Measurements from ENCODE around the gene UGT3A1. TPM values are rescaled to one million over a fixed set of nuclear protein-coding genes. Genes with fewer than 3 reads are reported as not detected.
"Not testable (repeated sequence)": the region's sequence is repeated elsewhere in the genome, so short reads cannot be mapped to it uniquely, and the experiment has no call there.

The UGT3A1 gene, protein sequence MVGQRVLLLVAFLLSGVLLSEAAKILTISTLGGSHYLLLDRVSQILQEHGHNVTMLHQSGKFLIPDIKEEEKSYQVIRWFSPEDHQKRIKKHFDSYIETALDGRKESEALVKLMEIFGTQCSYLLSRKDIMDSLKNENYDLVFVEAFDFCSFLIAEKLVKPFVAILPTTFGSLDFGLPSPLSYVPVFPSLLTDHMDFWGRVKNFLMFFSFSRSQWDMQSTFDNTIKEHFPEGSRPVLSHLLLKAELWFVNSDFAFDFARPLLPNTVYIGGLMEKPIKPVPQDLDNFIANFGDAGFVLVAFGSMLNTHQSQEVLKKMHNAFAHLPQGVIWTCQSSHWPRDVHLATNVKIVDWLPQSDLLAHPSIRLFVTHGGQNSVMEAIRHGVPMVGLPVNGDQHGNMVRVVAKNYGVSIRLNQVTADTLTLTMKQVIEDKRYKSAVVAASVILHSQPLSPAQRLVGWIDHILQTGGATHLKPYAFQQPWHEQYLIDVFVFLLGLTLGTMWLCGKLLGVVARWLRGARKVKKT
- 1 to 10 TPM in 2 of 4 donors, under 1 TPM in 2; 0.42 to 4.6 (median 2.1) TPM for total RNA-seq

DNA sequence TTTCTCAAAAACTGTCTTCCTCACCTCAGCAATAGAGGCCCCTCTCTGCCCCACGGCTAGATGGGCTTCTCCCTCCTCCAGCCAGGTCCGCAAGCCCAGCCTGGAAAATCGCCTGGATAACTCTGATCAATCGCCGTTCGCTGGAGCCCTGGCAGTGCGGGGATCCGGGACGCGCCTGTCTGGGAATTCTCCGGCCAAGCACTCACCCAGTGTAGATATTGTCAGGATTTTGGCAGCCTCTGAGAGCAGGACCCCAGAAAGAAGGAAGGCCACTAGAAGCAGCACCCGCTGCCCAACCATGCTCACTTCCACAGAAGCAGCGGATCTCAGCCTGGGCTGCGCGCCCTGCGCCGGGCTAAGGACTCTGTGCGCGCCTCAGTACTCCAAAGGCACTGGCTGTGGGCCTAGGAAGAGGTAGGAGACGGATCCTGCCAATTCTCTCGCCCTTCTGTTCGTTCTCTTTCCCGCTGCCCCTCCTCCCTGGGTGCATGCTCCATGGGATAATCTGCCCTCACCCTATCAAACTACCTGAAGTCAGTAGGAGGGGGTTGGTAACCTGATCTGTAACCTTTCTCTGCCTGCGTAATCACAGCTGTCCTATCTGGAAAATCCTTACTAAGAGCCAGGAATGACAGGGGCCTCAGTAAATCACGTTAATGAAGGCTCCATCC, at the start of gene UGT3A1:
UGT3A1 (minus strand) TSS at position 450 of the 671 bp plus-strand sequence; CDS start at position 300, 150 bp downstream.
- intact Hi-C loops (cut with DNase I; ENCODE audit: low total_unique reads), result no loop called here
- in situ Hi-C loops (cut with MboI; ENCODE audit: low sequenced_read_pairs in 4 of 4), result no loop called here
- Histone ChIP-seq H3K4me1 (peaks cover 0 to 11% of the 10 kb centered on the region in 2 donors), H3K4me3 (peak within 1 kb of the TSS; percentile 51 to 60 (median 56)), H3K36me3 (no peaks in the 10 kb centered on the region), H3K27ac (peak within 1 kb of the TSS; percentile 63 to 83 (median 71)), H3K27me3 (no peaks in the 10 kb centered on the region), H3K9me3 (no peaks in the 10 kb centered on the region)
- no peak for TF ChIP-seq POLR2A (IDR thresholded peaks at IDR 0.05)
- TF ChIP-seq, protein P1, sequence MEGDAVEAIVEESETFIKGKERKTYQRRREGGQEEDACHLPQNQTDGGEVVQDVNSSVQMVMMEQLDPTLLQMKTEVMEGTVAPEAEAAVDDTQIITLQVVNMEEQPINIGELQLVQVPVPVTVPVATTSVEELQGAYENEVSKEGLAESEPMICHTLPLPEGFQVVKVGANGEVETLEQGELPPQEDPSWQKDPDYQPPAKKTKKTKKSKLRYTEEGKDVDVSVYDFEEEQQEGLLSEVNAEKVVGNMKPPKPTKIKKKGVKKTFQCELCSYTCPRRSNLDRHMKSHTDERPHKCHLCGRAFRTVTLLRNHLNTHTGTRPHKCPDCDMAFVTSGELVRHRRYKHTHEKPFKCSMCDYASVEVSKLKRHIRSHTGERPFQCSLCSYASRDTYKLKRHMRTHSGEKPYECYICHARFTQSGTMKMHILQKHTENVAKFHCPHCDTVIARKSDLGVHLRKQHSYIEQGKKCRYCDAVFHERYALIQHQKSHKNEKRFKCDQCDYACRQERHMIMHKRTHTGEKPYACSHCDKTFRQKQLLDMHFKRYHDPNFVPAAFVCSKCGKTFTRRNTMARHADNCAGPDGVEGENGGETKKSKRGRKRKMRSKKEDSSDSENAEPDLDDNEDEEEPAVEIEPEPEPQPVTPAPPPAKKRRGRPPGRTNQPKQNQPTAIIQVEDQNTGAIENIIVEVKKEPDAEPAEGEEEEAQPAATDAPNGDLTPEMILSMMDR (IDR thresholded peaks at IDR 0.05 in 4 of 5, conservative IDR thresholded peaks at IDR 0.05 in 1 of 5), result no peak
- ATAC-seq, result peak; percentile 76 to 93
- DNase-seq, result peak; percentile 35 to 79

DNA sequence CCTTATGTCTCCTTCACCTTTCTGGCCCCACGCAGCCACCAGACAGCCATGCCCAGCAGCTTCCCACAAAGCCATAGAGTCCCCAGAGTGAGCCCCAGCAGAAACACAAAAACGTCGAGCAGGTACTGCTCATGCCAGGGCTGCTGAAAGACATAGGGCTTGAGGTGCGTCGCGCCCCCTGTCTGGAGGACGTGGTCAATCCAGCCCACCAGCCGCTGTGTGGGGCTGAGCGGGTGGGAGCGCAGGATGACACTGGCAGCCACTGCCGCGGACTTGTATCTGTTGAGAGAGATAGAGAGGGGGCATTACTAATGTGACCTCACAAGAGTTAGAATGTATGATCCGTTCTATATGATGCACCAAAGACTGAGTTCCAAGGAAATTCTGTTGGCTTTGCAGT, 44.5 kb upstream of the UGT3A1 start:
- Histone ChIP-seq H3K27ac (no peak overlapping the region), H3K9me3 (no peaks in the 10 kb centered on the region), H3K4me1 (peaks cover 0 to 5% of the 10 kb centered on the region in 2 donors), H3K4me3 (no peak overlapping the region), H3K36me3 (no peaks in the 10 kb centered on the region), H3K27me3 (no peaks in the 10 kb centered on the region)
- no peak for ATAC-seq
- DNase-seq, result no peak
- intact Hi-C loops (cut with DNase I; ENCODE audit: low total_unique reads) (no loop called here), in situ Hi-C loops (cut with MboI; ENCODE audit: low sequenced_read_pairs in 4 of 4) (no loop called here)
- no peak for TF ChIP-seq POLR2A (IDR thresholded peaks at IDR 0.05)
- TF ChIP-seq, protein P1 (IDR thresholded peaks at IDR 0.05 in 4 of 5, conservative IDR thresholded peaks at IDR 0.05 in 1 of 5), result no peak

DNA sequence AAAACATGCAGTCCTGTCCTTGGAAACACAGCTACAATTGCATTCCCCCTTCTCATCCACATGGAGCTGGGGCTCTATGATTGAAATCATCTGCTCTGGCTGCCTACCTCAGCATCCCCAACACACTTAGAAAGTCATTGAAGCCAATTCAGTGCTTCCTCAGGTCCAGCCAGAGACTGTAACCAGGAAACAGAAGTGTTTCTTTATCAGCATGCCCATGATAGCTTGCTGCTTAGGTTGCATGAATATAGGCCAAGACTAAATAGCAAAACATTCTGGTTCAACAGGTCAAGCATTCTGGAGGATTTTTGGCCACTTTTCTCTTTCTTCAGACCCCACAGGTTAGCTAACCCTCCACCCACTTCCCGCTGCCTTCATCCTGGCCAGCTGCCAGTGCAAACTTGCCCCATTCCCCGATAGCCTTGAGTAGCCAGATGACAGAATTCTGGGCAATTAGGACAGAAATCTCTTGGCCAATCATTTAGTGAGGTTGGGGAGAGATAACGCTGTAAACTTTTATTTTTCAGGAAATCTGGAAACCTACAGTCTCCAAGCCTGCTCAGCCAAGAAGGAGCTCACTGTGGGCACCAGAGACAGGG, 43.4 kb upstream of the UGT3A1 start:
- H3K27ac ChIP-seq; H3K4me1 ChIP-seq; H3K9me3 ChIP-seq; H3K36me3 ChIP-seq; DNase-seq; H3K4me3 ChIP-seq; intact Hi-C loops (cut with DNase I; ENCODE audit: low total_unique reads); in situ Hi-C loops (cut with MboI; ENCODE audit: low sequenced_read_pairs in 4 of 4); H3K27me3 ChIP-seq; ATAC-seq: not testable (repeated sequence)

DNA sequence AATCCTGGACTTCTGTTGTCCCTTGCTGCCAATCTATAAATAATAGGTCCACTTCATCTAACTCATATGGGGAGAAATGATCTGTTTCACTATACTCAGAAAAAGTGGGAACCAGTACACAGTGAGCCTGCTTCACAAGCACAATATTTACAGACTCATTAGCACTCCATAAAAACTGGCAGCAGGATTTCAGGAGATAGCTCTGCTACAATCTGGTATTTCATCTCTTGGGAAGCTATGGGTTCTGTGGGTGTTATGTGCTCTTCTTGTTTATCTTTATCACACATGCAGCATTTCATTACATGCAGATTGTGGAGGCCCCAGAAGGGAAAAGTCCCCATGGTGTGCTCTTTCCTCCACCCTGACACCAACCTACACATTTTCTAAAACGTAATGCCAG, 42.3 kb upstream of the UGT3A1 start:
- TF ChIP-seq, protein P1 (IDR thresholded peaks at IDR 0.05 in 4 of 5, conservative IDR thresholded peaks at IDR 0.05 in 1 of 5), result no peak
- TF ChIP-seq POLR2A (IDR thresholded peaks at IDR 0.05), result no peak
- in situ Hi-C loops (cut with MboI; ENCODE audit: low sequenced_read_pairs in 4 of 4), result no loop called here
- Histone ChIP-seq H3K9me3 (no peaks in the 10 kb centered on the region), H3K36me3 (no peaks in the 10 kb centered on the region), H3K27me3 (no peaks in the 10 kb centered on the region), H3K27ac (no peak overlapping the region), H3K4me1 (no peaks in the 10 kb centered on the region), H3K4me3 (no peak overlapping the region)
- no peak for ATAC-seq
- no peak for DNase-seq
- intact Hi-C loops (cut with DNase I; ENCODE audit: low total_unique reads), result no loop called here

DNA sequence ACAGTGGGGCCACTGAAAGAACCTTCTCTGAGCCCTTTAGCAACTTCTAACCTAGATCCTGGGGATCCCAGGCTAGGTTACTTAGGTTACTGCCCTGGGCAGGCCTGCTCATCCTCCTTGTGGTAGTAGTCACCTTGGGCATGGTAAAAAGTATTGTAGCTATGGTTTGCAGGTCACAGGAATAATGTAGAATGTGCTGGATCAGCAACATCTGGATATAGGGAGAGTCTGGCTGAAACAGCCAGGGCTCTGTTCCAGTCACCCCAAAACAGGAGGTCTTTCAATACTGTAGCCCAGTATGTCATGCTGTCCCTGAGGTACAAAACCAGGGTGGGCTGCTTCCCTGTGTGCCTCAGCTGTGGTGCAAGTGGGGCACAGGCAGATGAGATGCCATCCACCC, 41.9 kb upstream of the UGT3A1 start:
- H3K4me1 ChIP-seq, result no peaks in the 10 kb centered on the region
- no peak overlapping the region for H3K4me3 ChIP-seq
- ATAC-seq, result no peak
- H3K9me3 ChIP-seq, result no peaks in the 10 kb centered on the region
- no peak for DNase-seq
- no peak for TF ChIP-seq POLR2A (IDR thresholded peaks at IDR 0.05)
- TF ChIP-seq, protein P1 (IDR thresholded peaks at IDR 0.05 in 4 of 5, conservative IDR thresholded peaks at IDR 0.05 in 1 of 5), result no peak
- intact Hi-C loops (cut with DNase I; ENCODE audit: low total_unique reads), result no loop called here
- H3K27me3 ChIP-seq, result no peaks in the 10 kb centered on the region
- no peak overlapping the region for H3K27ac ChIP-seq
- in situ Hi-C loops (cut with MboI; ENCODE audit: low sequenced_read_pairs in 4 of 4), result no loop called here
- H3K36me3 ChIP-seq, result no peaks in the 10 kb centered on the region
